IMR-90 (cell line): Measurements from ENCODE around the gene RTKN. TPM values are rescaled to one million over a fixed set of nuclear protein-coding genes. Genes with fewer than 3 reads are reported as not detected.

ENCODE experiments used
- ATAC-seq: fragments of 200-7000 bp; cut with Tn5 transposase; 2 replicates; pipeline ENCODE4 v1.9.1; 2020; ENCODE audit warnings: low read depth, mild to moderate bottlenecking, moderate library complexity
- BruUV-seq: library from RNA; stranded (reverse); fragments of 400-500 nt; replicated peaks from 2 replicates; lab custom pipeline; 2021; lab: Mats Ljungman, UMichigan
- CTCF ChIA-PET: fragments of 300-600 bp; formaldehyde crosslinking; extraction: SDS; loops from one replicate; lab custom pipeline; 2021; ENCODE audit warnings: antibody characterized with exemption; lab: Yijun Ruan, JAX
- POLR2A ChIA-PET: fragments of 300-600 bp; sonication (Branson Sonifier 250); formaldehyde crosslinking; loops from one replicate; lab custom pipeline; 2022; ENCODE audit warnings: antibody characterized with exemption; ENCODE audit not compliant: unreplicated experiment; lab: Charles Lee
- DNase-seq: peaks from one replicate; pipeline ENCODE4 v3.0.0; 2013
- H2AFZ ChIP-seq: replicated peaks from 2 replicates; pipeline ENCODE3; 2013; ENCODE audit warnings: low read length, mild to moderate bottlenecking; ENCODE audit not compliant: poor library complexity
- H2AK5ac ChIP-seq: 2 replicates; pipeline ENCODE4 v1.6.1; 2013; ENCODE audit warnings: low read depth, low read length, inconsistent platforms
- H2AK9ac ChIP-seq: replicated peaks from 2 replicates; pipeline ENCODE3; 2013; ENCODE audit warnings: mild to moderate bottlenecking, low read depth, low read length, moderate library complexity; ENCODE audit not compliant: poor library complexity
- H2BK120ac ChIP-seq: 2 replicates; pipeline ENCODE4 v1.6.1; 2013; ENCODE audit warnings: low read depth, low read length, inconsistent platforms
- H2BK15ac ChIP-seq: 3 replicates; pipeline ENCODE4 v1.6.1; 2013; ENCODE audit warnings: low read depth, low read length, inconsistent platforms
- H2BK20ac ChIP-seq: 2 replicates; pipeline ENCODE4 v1.6.1; 2013; ENCODE audit warnings: low read depth, mild to moderate bottlenecking, inconsistent platforms, low read length, moderate library complexity
- H2BK5ac ChIP-seq: 2 replicates; pipeline ENCODE4 v1.6.1; 2013; ENCODE audit warnings: mild to moderate bottlenecking, low read depth, low read length, inconsistent platforms; ENCODE audit not compliant: poor library complexity, severe bottlenecking
- H3K14ac ChIP-seq: replicated peaks from 2 replicates; pipeline ENCODE4 v1.6.1; 2013; ENCODE audit warnings: low read depth, low read length, inconsistent platforms
- H3K18ac ChIP-seq: 2 replicates; pipeline ENCODE4 v1.6.1; 2013; ENCODE audit warnings: low read depth, low read length, control low read depth
- H3K23ac ChIP-seq: 2 replicates; pipeline ENCODE4 v1.6.1; 2013; ENCODE audit warnings: low read depth, low read length, inconsistent platforms
- H3K27ac ChIP-seq: 2 replicates; pipeline ENCODE4 v1.5.1; 2013; ENCODE audit warnings: mild to moderate bottlenecking, control low read depth, low read length; ENCODE audit not compliant: insufficient read depth
- H3K27me3 ChIP-seq: 2 replicates; pipeline ENCODE4 v1.6.1; 2013; ENCODE audit warnings: low read length; ENCODE audit not compliant: control insufficient read depth, insufficient read depth
- H3K36me3 ChIP-seq: 2 replicates; pipeline ENCODE4 v1.6.1; 2013; ENCODE audit warnings: low read length, mixed read lengths; ENCODE audit not compliant: control insufficient read depth, insufficient read depth
- H3K4ac ChIP-seq: 2 replicates; pipeline ENCODE4 v1.6.1; 2013; ENCODE audit warnings: low read depth, low read length, inconsistent platforms
- H3K4me1 ChIP-seq: 2 replicates; pipeline ENCODE4 v1.6.1; 2013; ENCODE audit warnings: low read length, mixed read lengths; ENCODE audit not compliant: control insufficient read depth, insufficient read depth
- H3K4me2 ChIP-seq: 2 replicates; pipeline ENCODE4 v1.6.1; 2013; ENCODE audit warnings: low read depth, mild to moderate bottlenecking, control low read depth, low read length, moderate library complexity
- H3K4me3 ChIP-seq: 2 replicates; pipeline ENCODE4 v1.5.1; 2013; ENCODE audit warnings: low read depth, mild to moderate bottlenecking, control low read depth, low read length, moderate library complexity; ENCODE audit not compliant: insufficient read depth
- H3K56ac ChIP-seq: 2 replicates; pipeline ENCODE4 v1.6.1; 2013; ENCODE audit warnings: low read length, inconsistent platforms; ENCODE audit not compliant: insufficient read depth; ENCODE audit errors: extremely low read depth
- H3K79me1 ChIP-seq, 2 experiments: 2 replicates each; pipeline ENCODE4 v1.6.1; 2013; ENCODE audit warnings: low read length in 2 of 2, inconsistent platforms in 1 of 2, low read depth in 1 of 2
- H3K9ac ChIP-seq: 2 replicates; pipeline ENCODE4 v1.6.1; 2013; ENCODE audit warnings: low read depth, low read length, control low read depth
- H3K9me1 ChIP-seq: 2 replicates; pipeline ENCODE4 v1.6.1; 2013; ENCODE audit warnings: low read length, inconsistent platforms; ENCODE audit not compliant: insufficient read depth
- H3K9me3 ChIP-seq: 2 replicates; pipeline ENCODE4 v1.6.1; 2013; ENCODE audit warnings: low read length; ENCODE audit not compliant: control insufficient read depth, insufficient read depth
- H4K20me1 ChIP-seq: 2 replicates; pipeline ENCODE4 v1.6.1; 2013; ENCODE audit warnings: low read length, inconsistent platforms; ENCODE audit not compliant: insufficient read depth
- H4K5ac ChIP-seq: 2 replicates; pipeline ENCODE4 v1.6.1; 2013; ENCODE audit warnings: mild to moderate bottlenecking, low read depth, low read length, control low read depth
- H4K8ac ChIP-seq, 2 experiments: 2 replicates each; pipeline ENCODE4 v1.6.1; 2013; ENCODE audit warnings: low read depth in 2 of 2, low read length in 2 of 2, control low read depth in 1 of 2, inconsistent platforms in 1 of 2
- H4K91ac ChIP-seq: 2 replicates; pipeline ENCODE4 v1.6.1; 2013; ENCODE audit warnings: low read depth, low read length, inconsistent platforms; ENCODE audit not compliant: insufficient read depth
- BHLHE40 ChIP-seq: fragments of 150-350 bp; IDR thresholded peaks from 2 replicates; pipeline ENCODE4 v1.6.1; 2016; ENCODE audit warnings: mild to moderate bottlenecking, low read depth, low read length
- CEBPB ChIP-seq: IDR thresholded peaks from 2 replicates; pipeline ENCODE4 v1.6.1; 2012; ENCODE audit warnings: low read depth, low read length, improper control_type of control experiment
- CHD1 ChIP-seq: IDR thresholded peaks from 2 replicates; pipeline ENCODE4 v1.6.1; 2012; ENCODE audit warnings: low read depth, low read length, improper control_type of control experiment
- FOS ChIP-seq: fragments of 150-350 bp; IDR thresholded peaks from 2 replicates; pipeline ENCODE4 v1.6.1; 2016; ENCODE audit warnings: low read depth, low read length
- MAFK ChIP-seq: IDR thresholded peaks from 2 replicates; pipeline ENCODE4 v1.6.1; 2012; ENCODE audit warnings: low read depth, low read length, improper control_type of control experiment
- MAZ ChIP-seq: IDR thresholded peaks from 2 replicates; pipeline ENCODE4 v1.6.1; 2012; ENCODE audit warnings: low read depth, mild to moderate bottlenecking, low read length, improper control_type of control experiment, moderate library complexity, borderline replicate concordance
- MXI1 ChIP-seq: IDR thresholded peaks from 2 replicates; pipeline ENCODE4 v1.6.1; 2012; ENCODE audit warnings: low read depth, mild to moderate bottlenecking, low read length, moderate library complexity, borderline replicate concordance
- NFE2L2 ChIP-seq: fragments of 150-350 bp; IDR thresholded peaks from 2 replicates; pipeline ENCODE4 v1.6.1; 2016; ENCODE audit warnings: low read depth, mild to moderate bottlenecking, low read length
- POLR2A ChIP-seq: IDR thresholded peaks from 2 replicates; pipeline ENCODE4 v1.6.1; 2012; ENCODE audit warnings: mild to moderate bottlenecking, low read depth, low read length
- RAD21 ChIP-seq: IDR thresholded peaks from 2 replicates; pipeline ENCODE4 v1.6.1; 2012; ENCODE audit warnings: low read length, improper control_type of control experiment
- RCOR1 ChIP-seq: IDR thresholded peaks from 2 replicates; pipeline ENCODE4 v1.6.1; 2012; ENCODE audit warnings: mild to moderate bottlenecking, low read length, improper control_type of control experiment; ENCODE audit not compliant: insufficient replicate concordance
- RFX5 ChIP-seq: IDR thresholded peaks from 2 replicates; pipeline ENCODE4 v1.8.0; 2012; ENCODE audit warnings: low read depth, mild to moderate bottlenecking, low read length, moderate library complexity
- SMC3 ChIP-seq: fragments of 150-350 bp; IDR thresholded peaks from 2 replicates; pipeline ENCODE4 v1.6.1; 2016; ENCODE audit warnings: low read depth, mild to moderate bottlenecking, antibody characterized with exemption, low read length, moderate library complexity
- USF2 ChIP-seq: fragments of 150-350 bp; IDR thresholded peaks from 2 replicates; pipeline ENCODE4 v1.6.1; 2017; ENCODE audit warnings: mild to moderate bottlenecking, antibody characterized with exemption, low read length, low read depth
- WGBS, 2 experiments: methylation state at CpG; one replicate each; pipeline versions ENCODE4 v1.1.5 to v1.1.7; 2013; ENCODE audit warnings: missing lambda C conversion rate in 2 of 2; ENCODE audit not compliant: insufficient read length in 1 of 2; ENCODE audit errors: extremely low coverage in 2 of 2; 5-methylcytosine and 5-hydroxymethylcytosine counted together
- dilution Hi-C: fragments of 300-500 bp; cut with HindIII; formaldehyde crosslinking; loops from one replicate; pipeline ENCODE4 v1.14.3; 2018; ENCODE audit warnings: low sequenced_read_pairs; ENCODE audit not compliant: unreplicated experiment
- in situ Hi-C: fragments of 300-500 bp; cut with MboI; formaldehyde crosslinking; loops from 3 replicates; pipeline ENCODE4 v1.14.3; 2019; ENCODE audit warnings: low sequenced_read_pairs, inconsistent platforms, mixed read lengths
- intact Hi-C: fragments of 100-400 bp; cut with micrococcal nuclease; formaldehyde crosslinking; loops from 2 replicates; pipeline ENCODE4 v1.10.0; 2022
- polyA plus RNA-seq, 3 experiments: library from polyadenylated mRNA; depleted of rRNA; stranded (reverse); fragments of >200 nt; gene quantifications; 2 replicates each; pipeline ENCODE4 v1.2.3, GENCODE V29; 2012; ENCODE audit warnings: low replicate concordance in 1 of 3
- total RNA-seq: library from RNA; depleted of rRNA; stranded (reverse); fragments of >200 nt; gene quantifications from 2 replicates; pipeline ENCODE4 v1.2.3, GENCODE V29; 2012
- TF ChIP-seq, protein P1 (sequence below): conservative IDR thresholded peaks from 2 replicates; pipeline ENCODE4 v1.5.1; 2012; ENCODE audit warnings: mild to moderate bottlenecking, low read depth, low read length, improper control_type of control experiment
- TF ChIP-seq, protein P2 (sequence below): fragments of 150-350 bp; IDR thresholded peaks from 2 replicates; pipeline ENCODE4 v1.6.1; 2016; ENCODE audit warnings: low read depth, mild to moderate bottlenecking, low read length, moderate library complexity, borderline replicate concordance

RTKN gene
- total and polyA plus RNA-seq, 2 of the 4 experiments (the other 2 are of a cell fraction), result 11.1 to 19.7 TPM

DNA sequence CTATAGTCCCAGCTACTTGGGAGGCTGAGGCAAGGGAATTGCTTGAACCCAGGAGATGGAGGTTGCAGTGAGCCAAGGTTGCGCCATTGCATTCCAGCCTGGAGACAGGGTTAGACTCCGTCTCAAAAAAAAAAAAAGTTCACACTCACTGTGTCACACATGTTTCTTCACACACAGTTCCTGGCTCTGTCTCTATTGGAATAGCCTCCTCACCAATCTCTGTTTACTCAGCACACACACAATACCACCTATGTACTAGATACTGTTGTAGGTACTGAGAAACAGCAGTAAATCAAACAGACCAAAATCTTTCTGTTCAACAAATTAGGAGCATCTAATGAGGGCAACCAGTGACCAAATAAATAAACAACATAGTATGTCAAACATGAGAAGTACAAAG lies 44.4 kb upstream of the RTKN start:
- H2BK15ac ChIP-seq, result no peak overlapping the region
- no peak overlapping the region for H3K27ac ChIP-seq
- in situ Hi-C loops, result loop anchor here (25.0 kb wide), 1 partner anchor 376 kb away; no protein-coding TSS in a partner anchor
- no peak overlapping the region for H2AFZ ChIP-seq
- no peak overlapping the region for H4K5ac ChIP-seq
- H3K4ac ChIP-seq, result no peak overlapping the region
- ATAC-seq, result no peak
- TF ChIP-seq MAZ (no peak), CHD1 (no peak), SMC3 (no peak), RCOR1 (no peak), RAD21 (no peak), POLR2A (no peak), MXI1 (no peak), USF2 (no peak), MAFK (no peak), RFX5 (no peak), BHLHE40 (no peak), FOS (no peak), NFE2L2 (no peak), CEBPB (no peak)
- TF ChIP-seq, protein P1, sequence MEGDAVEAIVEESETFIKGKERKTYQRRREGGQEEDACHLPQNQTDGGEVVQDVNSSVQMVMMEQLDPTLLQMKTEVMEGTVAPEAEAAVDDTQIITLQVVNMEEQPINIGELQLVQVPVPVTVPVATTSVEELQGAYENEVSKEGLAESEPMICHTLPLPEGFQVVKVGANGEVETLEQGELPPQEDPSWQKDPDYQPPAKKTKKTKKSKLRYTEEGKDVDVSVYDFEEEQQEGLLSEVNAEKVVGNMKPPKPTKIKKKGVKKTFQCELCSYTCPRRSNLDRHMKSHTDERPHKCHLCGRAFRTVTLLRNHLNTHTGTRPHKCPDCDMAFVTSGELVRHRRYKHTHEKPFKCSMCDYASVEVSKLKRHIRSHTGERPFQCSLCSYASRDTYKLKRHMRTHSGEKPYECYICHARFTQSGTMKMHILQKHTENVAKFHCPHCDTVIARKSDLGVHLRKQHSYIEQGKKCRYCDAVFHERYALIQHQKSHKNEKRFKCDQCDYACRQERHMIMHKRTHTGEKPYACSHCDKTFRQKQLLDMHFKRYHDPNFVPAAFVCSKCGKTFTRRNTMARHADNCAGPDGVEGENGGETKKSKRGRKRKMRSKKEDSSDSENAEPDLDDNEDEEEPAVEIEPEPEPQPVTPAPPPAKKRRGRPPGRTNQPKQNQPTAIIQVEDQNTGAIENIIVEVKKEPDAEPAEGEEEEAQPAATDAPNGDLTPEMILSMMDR, result no peak
- TF ChIP-seq, protein P2, sequence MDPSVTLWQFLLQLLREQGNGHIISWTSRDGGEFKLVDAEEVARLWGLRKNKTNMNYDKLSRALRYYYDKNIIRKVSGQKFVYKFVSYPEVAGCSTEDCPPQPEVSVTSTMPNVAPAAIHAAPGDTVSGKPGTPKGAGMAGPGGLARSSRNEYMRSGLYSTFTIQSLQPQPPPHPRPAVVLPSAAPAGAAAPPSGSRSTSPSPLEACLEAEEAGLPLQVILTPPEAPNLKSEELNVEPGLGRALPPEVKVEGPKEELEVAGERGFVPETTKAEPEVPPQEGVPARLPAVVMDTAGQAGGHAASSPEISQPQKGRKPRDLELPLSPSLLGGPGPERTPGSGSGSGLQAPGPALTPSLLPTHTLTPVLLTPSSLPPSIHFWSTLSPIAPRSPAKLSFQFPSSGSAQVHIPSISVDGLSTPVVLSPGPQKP, result no peak
- H2AK9ac ChIP-seq, result no peak overlapping the region
- H3K9me3 ChIP-seq, result no peaks in the 10 kb centered on the region
- no peak overlapping the region for H4K8ac ChIP-seq
- H3K9me1 ChIP-seq, result peaks cover 9% of the 10 kb centered on the region; the same call in 1 of the 2 replicates
- H2BK20ac ChIP-seq, result no peak overlapping the region
- intact Hi-C loops, result no loop called here
- H4K20me1 ChIP-seq, result peaks cover 3% of the 10 kb centered on the region; the same call in 1 of the 2 replicates
- H3K14ac ChIP-seq, result no peak overlapping the region
- H3K4me2 ChIP-seq, result no peak overlapping the region
- CTCF ChIA-PET, result no interaction called here
- peaks cover 11% of the 10 kb centered on the region for H3K4me1 ChIP-seq
- no peak for DNase-seq
- no peak overlapping the region for H2BK120ac ChIP-seq
- no peak overlapping the region for H3K23ac ChIP-seq
- H3K9ac ChIP-seq, result no peak overlapping the region
- H3K18ac ChIP-seq, result no peak overlapping the region
- peaks cover 16% of the 10 kb centered on the region for H3K36me3 ChIP-seq
- H3K79me1 ChIP-seq, result peaks cover 22 to 57% of the 10 kb centered on the region in 2 experiments
- H3K56ac ChIP-seq, result no peak overlapping the region
- POLR2A ChIA-PET, result no interaction called here
- 100% methylated on average over 1 of the region's 2 CpGs; no CpG with 5 or more reads in 1 of the 2 experiments for WGBS, 2 experiments
- BruUV-seq, result no TSS peak
- H2AK5ac ChIP-seq, result no peak overlapping the region
- no peak overlapping the region for H4K91ac ChIP-seq
- no peaks in the 10 kb centered on the region for H3K27me3 ChIP-seq
- dilution Hi-C loops, result no loop called here
- H2BK5ac ChIP-seq, result no peak overlapping the region
- H3K4me3 ChIP-seq, result no peak overlapping the region
